Endometrial microvascular endothelial cells (primary cell): Measurements from ENCODE around the gene KRT80. TPM values are rescaled to one million over a fixed set of nuclear protein-coding genes. Genes with fewer than 3 reads are reported as not detected.

Experiments
- in situ Hi-C: cut with HindIII; loops from 2 replicates; pipeline ENCODE4 v1.10.0; 2017; ENCODE audit warnings: low sequenced_read_pairs, low pct_unique_long_range_greater_than_20kb; ENCODE audit errors: inconsistent ontology term
- total RNA-seq: library from RNA; depleted of rRNA; stranded (reverse); fragments of >200 nt; gene quantifications from one replicate; pipeline ENCODE4 v1.2.3, GENCODE V29; 2015; ENCODE audit errors: inconsistent ontology term

KRT80 gene
- total RNA-seq, 1 donor from 2014 or later: 6.2 TPM

DNA sequence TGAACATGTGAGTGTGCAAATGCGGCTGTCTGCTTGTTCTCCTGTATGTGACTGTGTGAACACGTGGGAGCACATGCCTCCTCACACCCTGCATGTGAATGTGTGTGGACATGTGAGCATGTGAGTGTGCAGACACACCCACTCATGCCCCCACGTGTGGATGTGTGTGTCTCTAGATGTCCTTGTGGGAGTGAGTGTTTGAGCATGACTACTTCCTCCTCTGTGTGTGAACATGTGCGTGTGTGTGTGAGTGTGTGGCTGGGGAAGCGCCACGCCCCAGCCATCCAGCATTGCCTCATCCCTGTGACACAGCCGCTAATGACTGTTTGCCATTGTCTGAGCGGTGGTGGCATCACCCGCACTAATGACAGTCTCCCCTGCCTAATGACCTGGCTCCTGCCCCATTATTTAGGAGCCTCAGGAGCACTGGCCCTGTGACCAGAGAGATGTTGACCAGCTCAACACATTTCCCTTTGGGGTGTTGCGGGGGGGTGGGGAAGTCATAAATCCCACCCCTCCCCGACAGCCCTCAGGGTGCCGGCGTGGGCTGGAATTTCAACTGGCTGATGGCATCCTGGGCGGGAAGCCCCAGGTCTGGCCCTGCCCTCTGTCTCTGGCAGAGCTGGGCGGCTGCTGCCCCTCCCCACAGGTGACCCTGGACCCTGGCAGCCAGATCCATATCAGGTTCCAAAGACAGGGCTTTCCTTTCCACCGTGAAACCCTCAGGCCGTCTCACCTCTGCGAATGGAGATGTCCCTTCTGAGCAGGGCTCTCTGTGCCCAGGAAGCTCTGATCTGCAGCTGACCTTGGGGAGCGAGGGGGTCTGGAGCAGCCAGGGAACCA, 11.5 kb upstream of the KRT80 start:
- in situ Hi-C loops: no loop called here

DNA sequence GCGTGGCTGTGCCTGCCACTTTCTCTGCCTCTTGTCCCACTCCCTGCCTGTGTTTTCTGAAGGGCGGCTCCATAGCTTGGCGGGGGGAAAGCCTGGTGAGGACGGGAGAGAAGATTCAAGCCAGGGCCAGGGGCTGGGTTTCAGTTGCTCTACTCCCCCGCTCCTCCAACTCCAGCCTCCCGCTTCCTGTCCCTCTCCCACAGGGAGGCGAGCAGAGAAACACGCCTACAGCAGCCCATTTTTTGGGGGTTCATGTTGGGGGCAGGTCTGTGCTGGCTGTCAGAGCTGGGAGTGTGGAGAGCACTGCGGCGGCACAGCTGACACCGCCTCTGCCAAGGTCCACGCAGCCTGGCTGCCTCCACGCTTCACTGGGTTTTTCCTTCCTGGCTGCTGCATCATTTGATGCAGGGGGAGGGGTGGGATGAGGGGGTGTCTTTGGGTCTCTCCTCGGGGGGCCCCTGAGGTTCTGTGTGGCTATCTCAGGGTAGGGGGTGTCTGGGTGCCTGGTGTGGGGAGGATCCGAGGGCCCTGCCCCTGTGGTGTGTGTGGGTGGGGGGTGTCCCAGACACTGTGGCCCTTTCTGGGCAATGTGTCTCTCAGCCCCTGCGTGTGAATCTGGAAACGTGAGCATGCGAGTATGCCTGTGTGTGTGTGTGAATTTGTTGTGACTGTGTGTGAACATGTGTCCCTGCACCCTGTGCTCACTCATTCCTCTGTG, 10.7 kb upstream of the KRT80 start:
- in situ Hi-C loops: no loop called here

DNA sequence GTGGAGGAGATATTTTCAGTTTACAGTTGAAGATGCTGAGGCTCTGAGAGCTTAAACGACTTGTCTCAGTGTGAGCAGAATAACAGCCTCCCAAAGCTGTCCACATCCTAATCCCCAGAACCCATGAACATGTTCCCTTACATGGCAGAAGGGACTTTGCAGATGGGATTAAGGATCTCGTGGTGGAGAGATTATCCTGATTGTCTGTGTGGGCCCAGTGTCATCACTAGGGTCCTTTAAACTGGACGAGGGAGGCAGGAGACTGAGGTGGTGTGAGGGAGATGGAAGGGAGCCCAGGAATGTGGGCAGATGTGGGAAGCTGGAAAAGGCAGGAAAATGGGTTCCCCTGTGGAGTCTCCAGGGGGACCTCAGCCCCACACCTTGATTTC, 9.6 kb upstream of the KRT80 start:
- in situ Hi-C loops: no loop called here

DNA sequence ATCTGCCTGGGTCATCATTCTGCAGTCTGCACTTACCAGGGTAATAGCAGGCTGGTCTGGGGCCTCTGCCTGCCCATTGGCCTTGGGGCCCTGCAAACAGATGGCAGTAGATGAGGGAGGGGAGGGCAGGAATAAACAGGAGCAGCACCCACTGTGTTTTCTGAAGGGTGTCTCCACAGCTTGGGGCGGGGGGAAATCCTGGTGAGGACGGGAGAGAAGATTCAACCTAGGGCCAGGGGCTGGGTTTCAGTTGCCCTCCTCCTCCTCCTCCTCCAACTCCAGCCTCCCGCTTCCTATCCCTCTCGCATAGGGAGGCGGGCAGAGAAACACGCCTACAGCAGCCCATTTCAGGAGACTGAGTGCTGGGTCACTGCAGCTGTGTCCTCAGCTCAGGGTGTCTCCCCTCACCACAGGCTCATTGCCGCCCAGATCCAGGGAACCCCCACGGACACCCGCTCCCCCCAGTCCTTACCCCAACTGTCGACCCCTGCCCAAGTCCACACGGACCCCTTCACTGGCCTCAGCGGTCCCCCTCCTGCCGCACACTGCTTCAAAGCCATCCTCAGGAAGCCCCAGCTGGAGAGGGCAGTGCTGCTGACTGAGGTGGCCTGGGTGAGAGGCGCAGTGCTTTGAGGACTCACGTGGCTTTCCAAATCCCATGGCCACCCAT, 9.1 kb upstream of the KRT80 start:
- in situ Hi-C loops: no loop called here

DNA sequence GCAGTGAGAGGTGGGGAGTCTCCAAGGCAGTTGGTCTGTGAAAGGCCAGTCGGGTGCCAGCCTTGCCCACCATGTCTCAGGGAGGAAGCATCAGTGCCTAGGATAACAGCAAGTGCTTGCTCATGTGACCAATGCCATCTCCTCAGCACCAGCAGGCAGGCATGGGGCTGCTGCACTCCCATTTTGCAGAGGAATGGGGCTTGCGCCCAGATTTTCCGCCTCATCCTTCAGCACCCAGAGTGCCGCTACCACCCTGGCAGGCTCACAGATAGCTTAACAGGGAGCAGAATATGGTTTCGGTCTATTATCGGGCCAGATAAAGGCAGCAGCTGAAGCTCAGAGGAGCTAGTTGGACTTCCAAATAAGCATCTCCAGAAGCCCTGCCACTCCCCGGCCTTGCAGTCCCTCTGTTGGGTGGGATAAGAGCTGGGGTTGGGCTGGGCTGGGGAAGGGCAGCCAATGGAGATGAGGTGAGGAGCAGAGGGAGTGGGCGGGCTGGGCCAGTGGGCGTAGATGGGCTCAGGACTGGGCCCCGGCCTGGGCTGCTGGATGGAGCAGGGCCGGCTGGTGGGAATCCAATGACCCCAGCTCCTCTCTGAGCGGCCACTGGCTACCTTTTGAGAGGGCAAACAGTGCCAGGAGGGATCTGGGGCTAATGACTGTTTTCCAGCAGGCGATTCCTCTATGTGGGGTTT, 8.4 kb upstream of the KRT80 start:
- in situ Hi-C loops: no loop called here

DNA sequence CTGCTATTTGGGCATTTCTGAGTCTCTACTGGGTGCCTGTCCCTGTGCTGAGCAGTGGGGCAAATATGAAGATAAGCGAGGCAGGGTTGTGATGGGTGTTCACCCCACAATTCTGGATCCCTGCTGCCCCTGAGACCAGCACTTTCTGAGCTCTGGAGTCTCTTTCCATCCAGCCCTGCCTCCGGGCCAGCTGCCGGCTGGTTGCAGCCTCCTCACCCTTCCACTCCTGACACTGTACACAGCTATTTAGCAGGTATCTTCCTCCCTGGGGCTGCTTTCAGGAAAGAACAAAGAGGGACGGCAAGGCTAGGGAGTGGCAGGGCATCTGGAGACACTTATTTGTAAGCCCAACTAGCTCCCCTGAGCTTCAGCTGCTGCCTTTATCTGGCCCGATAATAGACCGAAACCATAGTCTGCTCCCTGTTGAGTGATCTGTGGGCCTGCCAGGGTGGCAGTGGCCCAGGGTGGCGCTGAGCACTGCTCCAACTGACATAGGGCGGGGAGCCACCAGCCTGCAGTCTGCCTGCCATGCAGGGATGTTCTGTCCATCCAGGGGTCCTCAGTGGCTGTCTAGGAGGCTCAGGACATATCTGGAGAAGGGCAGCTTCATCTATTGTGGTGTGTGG, 7.6 kb upstream of the KRT80 start:
- in situ Hi-C loops: no loop called here

DNA sequence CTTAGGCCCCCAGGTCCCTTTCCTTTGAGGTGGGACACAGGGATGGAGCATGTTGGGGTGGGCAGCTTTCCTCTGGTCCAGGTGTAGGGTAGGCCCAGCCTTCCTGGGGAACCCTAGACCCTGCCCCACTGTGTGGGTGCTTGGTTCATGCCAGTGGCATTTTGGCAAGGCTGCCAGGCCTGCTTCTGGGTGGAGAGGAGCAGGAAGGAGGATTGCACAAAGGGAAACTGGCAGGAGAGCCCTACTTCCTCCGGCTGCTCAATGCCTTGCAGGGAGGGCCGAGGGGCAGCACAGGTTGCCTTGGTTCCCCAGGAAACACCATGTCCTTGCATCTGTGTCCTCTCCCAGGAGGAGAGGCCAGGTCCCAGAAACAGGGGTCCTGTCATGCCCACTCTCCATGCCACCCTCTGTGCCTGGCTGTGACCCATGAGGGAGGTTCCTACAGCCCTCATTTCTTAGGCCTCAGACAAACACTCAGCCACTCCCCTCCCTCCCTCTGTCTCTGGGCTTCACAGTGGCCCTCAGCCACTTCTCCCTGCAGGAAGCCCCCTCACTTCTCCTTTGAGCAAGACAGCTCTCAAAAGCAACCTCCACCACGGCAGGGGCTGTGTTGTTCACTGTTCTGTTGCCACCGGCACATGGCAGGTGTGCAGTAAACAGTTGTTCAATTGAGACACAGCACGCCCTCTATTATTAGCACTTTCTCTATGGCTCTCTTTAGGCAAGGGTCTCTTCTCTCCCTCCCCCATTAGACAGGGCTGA, 6.8 kb upstream of the KRT80 start:
- in situ Hi-C loops: no loop called here

DNA sequence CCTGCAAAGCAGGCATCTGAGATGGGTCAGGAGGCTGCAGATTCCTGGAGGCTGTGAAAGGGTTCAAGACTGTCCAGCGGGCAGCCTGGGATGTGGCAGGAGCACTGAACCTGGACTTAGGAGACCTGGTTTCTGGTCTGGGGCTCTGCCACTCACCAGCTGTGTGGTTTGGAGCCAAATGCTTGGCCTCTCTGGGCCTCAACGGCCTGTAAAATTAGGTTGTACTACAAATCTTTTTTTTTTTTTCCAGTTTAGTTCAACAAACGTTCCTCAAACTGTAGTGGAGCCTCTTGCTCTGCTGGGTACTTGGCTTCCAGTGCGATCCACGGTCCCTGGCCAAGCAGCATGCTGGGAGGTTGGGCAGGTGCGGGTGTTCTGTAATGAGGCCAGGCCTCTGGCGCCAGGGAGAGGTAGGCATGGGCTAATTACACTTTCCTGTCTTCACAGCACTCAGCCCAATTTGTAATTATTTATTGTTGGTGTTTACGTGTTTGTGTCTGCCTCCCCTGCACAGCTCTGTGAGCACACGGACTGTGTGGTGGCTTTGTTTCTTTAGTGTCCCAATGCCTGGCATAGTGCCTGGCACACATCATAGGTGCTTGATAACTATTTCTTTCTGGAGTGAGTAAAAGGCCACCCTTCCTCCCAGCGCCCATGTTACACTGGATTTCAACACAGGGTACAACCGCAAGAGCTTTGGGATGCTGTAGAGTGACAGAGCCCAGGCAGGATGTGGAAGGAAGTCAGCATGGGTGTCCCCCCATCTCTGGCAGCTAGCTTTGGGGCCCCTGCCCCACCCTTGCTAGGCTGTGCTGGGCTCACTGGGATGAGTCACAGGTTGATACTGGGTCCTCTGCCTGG, 5.8 kb upstream of the KRT80 start:
- in situ Hi-C loops: no loop called here

DNA sequence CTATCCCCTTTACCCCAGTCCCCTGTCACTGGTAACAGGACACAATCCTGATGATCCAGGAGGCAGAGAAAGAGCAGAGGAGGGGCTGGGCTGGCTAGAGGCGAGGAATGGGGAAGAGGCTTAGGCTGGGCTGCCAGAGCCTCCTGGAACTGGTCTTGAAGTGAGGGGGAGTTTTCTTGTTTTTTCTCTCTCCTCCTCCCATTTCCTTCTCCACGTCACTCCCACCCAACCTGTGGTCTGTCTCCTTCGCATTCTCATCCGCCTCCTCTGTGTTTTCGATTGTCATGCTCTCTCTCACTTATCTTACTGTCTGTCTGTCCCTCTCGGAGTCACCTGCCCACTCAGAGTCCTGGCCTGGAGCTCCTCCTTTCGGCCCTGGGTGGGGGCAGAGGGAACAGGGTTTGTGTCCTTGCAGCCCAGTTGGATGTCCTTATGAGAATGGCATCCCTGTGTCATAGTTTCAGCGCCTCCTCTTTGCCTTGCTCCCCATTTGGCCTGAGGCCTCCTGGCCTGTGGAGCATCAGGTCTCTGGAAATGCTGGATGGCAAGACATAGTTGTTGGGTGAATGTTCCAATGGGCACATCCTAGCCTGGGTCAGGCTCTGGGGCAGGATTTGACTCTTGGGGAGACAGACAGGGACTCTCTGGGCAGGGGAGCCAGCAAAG, 3.4 kb upstream of the KRT80 start:
- in situ Hi-C loops: no loop called here

DNA sequence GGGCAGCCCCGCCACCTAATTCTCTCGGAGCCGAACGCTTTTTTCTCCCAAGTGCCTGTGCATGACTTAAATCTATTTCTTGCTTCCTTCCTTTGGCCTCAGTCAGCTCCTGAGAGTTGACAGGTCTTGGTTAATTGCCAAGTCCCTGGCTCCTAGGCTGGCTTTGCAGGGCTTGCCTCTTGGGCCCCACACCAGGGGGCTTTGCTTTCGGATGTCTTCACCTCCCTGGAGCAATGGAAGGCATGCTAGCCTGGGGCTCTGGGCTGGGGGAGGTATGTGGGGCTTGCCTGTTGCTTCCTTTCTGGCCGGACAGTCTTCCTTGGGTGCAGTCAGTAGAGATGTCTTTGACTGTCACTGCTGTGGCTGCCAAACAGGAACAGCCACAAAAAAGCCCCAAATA, 2.2 kb upstream of the KRT80 start:
- in situ Hi-C loops: no loop called here

DNA sequence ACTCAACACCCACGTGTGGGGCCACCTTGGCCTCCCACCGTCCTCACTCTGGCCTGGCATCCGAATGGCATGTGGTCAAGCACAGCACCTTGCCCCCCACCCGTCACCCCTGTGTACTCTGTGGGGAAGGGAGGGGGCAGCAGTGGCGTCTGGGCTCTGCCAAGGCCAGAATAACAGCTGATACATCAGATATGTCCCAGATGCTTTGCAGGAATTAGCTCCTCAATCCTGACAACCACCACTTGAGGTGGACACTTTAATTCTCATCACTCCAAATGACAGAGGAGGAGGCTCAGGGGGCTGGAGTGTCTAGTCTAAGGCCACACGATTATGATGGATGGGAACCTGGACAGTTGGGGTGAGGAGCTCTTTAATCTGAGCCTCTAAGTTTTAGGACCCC, 1.7 kb upstream of the KRT80 start:
- in situ Hi-C loops: no loop called here

DNA sequence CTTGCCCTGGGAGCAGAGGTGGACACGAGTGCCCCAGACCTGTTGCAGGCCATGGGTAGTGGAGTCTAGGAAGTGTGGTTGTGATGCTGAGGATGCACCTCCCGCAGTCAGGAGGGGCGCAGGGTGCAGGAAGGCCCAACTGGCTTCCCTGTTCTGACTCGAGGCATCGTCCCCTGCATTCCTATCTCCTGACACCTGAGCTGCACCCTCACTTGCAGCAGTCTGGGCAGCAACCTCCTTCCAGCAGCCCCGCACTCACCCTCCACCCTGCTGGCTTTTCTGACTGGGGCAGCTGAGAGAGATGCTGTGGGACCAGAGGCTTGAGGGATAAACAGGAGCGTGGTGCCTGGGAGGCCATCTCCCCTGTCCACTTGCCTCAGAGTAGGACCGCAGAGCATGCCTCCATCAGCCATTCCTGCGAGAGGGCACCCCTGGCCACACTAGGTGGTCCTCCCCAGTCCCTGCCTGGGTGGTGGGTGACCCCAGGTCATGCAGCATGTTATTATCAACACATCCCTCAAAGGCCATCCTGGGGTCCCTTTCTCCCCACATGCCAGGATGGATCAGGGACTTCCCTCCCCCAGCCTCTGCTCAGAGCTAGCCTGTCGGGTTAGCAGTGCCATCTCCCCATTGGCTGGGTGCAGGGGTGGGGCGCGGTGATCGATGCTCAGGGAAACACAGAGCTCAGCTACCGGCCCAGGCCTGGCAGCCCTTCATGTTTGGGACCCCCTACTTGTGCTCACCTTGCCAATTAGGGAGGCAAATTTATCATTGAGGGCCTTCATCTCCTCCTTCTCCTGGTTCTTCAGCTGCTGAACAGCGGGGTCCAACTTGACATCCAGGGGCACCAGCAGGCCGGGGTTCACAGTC, 719 bp downstream of the KRT80 start:
- in situ Hi-C loops: no loop called here

DNA sequence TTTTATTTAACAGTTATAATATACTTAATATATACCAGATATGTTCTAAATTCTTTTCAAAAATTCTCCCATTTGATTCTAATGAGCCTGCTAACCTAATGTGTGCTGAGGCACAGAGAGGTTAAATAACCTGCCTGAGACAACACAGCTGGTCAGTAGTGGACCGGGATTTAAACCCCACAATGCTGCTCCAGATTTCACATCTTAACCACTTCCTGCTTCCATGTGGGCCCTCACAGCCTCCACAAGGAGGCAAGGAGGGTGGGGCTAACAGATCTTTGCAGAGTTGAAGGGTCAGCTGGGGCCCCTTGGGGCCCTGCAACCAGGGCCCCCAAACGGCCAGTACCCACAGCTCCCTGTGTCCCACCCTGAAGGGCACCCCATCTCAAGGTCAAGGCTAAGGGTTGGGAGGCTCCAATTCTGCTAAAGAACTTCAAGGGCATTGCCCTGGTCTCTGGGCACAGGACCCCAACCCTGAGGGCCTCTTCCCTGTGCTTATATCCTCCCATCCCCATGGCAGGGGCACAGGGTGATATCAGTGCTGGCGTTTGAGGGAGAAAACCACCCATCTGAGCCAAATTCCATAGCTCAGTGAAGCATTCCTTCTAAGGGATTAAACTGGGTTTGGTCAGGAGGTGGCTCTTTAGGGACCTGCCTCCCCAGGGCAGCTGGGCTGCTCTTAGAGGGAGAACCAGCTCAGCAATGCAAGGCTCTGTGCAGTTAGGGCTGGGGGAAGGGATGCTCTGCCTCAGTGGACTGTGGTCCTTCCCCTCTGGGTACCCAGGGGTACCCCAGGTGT, 2.2 kb downstream of the KRT80 start:
- in situ Hi-C loops: no loop called here

DNA sequence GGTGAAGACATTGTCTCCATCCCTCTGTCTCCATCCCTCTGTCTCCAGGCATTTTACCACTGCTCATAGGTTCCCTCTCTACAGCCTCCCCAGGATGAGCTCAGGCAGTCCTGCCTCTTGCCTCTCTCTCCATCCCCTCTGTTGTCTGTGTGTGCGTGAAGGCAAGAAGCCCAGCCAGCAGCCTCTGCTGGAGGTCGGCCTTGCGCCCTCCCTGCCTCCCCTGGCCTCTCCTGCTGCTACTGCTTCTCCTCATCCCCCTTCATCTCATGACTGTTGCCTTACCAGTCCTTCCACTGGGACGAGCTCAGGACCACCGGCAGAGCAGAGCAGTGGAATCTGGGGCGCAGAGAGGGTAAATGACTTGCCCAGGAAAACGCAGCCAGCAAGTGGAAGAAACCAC, 3.2 kb downstream of the KRT80 start:
- in situ Hi-C loops: no loop called here

DNA sequence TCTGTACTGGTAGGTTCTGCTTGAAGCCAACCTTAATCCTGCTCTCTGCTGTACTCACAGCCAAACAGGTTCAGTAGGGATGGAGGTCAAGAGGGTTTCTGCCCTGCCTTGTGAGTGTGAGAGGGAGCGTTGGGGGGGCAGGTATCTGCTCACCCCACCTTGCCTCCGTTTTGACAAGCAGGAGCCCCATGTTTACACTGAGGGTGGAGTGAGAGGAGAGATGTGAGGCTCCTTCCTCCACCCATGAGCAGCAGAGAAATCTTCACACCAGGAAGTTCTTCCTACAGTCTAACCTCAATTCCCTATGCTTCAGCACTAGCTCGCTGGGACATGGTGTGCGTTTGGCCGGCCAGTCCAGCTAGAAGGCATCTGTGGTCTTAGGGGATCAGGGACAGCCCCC, 4.2 kb downstream of the KRT80 start:
- in situ Hi-C loops: no loop called here
